ENCODE results near the gene MATCAP1.

The MATCAP1 gene

GRCh38 chr16:67141391-67141790, 42.4 kb downstream of the MATCAP1 start:
- ChIA-PET CTCF (interaction anchor here (0.6 to 3.4 kb wide), 12 partner anchors 9 to 125 kb away, joined by 3 to 19 read pairs (median 4); partner anchors contain the start of gene B3GNT9), POLR2A (no interaction called here)
- Histone ChIP-seq H3K27me3 (replicated peaks in 2 of 5; ENCODE audit: control insufficient read depth in 4 of 5, insufficient read depth in 5 of 5, low read length in 4 of 5) (no peaks in the 10 kb centered on the region), H3K27ac (ENCODE audit: insufficient read depth in 1 of 2, low read depth in 1 of 2, low read length in 2 of 2, poor library complexity in 1 of 2, severe bottlenecking in 2 of 2) (no peak overlapping the region), H3K36me3 (ENCODE audit: control insufficient read depth in 4 of 4, insufficient read depth in 4 of 4, low read length in 3 of 4) (peaks cover 23 to 88% (median 67%) of the 10 kb centered on the region in 4 experiments), H3K4me1 (ENCODE audit: control extremely low read depth in 1 of 4, control insufficient read depth in 4 of 4, insufficient read depth in 4 of 4, low read length in 3 of 4) (peaks cover 0 to 3% (median 0%) of the 10 kb centered on the region in 4 experiments), H3K9me3 (ENCODE audit: control extremely low read depth in 1 of 5, control insufficient read depth in 4 of 5, insufficient read depth in 2 of 5, low read depth in 1 of 5, low read length in 4 of 5) (no peaks in the 10 kb centered on the region), H3K4me3 (ENCODE audit: control insufficient read depth in 1 of 7, extremely low read depth in 1 of 7, insufficient read depth in 4 of 7, low read depth in 2 of 7, low read length in 6 of 7) (no peak overlapping the region)
- DNase-seq: no peak
- WGBS (ENCODE audit: insufficient coverage): over 99% methylated on average over 10 of the region's 13 CpGs

GRCh38 chr16:67137605-67138004, 46.2 kb downstream of the MATCAP1 start:
- Histone ChIP-seq H3K27ac (ENCODE audit: insufficient read depth in 1 of 2, low read depth in 1 of 2, low read length in 2 of 2, poor library complexity in 1 of 2, severe bottlenecking in 2 of 2) (no peak overlapping the region), H3K4me3 (ENCODE audit: control insufficient read depth in 1 of 7, extremely low read depth in 1 of 7, insufficient read depth in 4 of 7, low read depth in 2 of 7, low read length in 6 of 7) (no peak overlapping the region), H3K9me3 (ENCODE audit: control extremely low read depth in 1 of 5, control insufficient read depth in 4 of 5, insufficient read depth in 2 of 5, low read depth in 1 of 5, low read length in 4 of 5) (no peaks in the 10 kb centered on the region), H3K27me3 (replicated peaks in 2 of 5; ENCODE audit: control insufficient read depth in 4 of 5, insufficient read depth in 5 of 5, low read length in 4 of 5) (no peaks in the 10 kb centered on the region), H3K36me3 (ENCODE audit: control insufficient read depth in 4 of 4, insufficient read depth in 4 of 4, low read length in 3 of 4) (peaks cover 22 to 82% (median 57%) of the 10 kb centered on the region in 4 experiments), H3K4me1 (ENCODE audit: control extremely low read depth in 1 of 4, control insufficient read depth in 4 of 4, insufficient read depth in 4 of 4, low read length in 3 of 4) (peaks cover 0 to 3% (median 0%) of the 10 kb centered on the region in 4 experiments)
- no peak for DNase-seq
- POLR2A ChIA-PET: no interaction called here
- WGBS (ENCODE audit: insufficient coverage): 50% methylated on average over 2 of the region's 3 CpGs
- CTCF ChIA-PET: interaction anchor here (1.1 to 2.1 kb wide), 4 partner anchors 8 to 34 kb away, joined by 3 to 11 read pairs (median 6); no protein-coding TSS in a partner anchor

GRCh38 chr16:67129422-67129821, 54.3 kb downstream of the MATCAP1 start:
- no peak overlapping the region for H3K27ac ChIP-seq (ENCODE audit: insufficient read depth in 1 of 2, low read depth in 1 of 2, low read length in 2 of 2, poor library complexity in 1 of 2, severe bottlenecking in 2 of 2)
- WGBS (ENCODE audit: insufficient coverage): 96% methylated on average over 2 of the region's 3 CpGs
- POLR2A ChIA-PET: no interaction called here

GRCh38 chr16:67128887-67129286, 54.9 kb downstream of the MATCAP1 start:
- H3K36me3 ChIP-seq (ENCODE audit: control insufficient read depth in 4 of 4, insufficient read depth in 4 of 4, low read length in 3 of 4): peaks cover 12 to 68% (median 41%) of the 10 kb centered on the region in 4 experiments
- CTCF ChIA-PET: interaction anchor here (0.8 to 7.4 kb wide), 7 partner anchors 9 to 117 kb away, joined by 3 to 37 read pairs (median 7); partner anchors contain the start of gene B3GNT9
- no peak overlapping the region for H3K4me3 ChIP-seq (ENCODE audit: control insufficient read depth in 1 of 7, extremely low read depth in 1 of 7, insufficient read depth in 4 of 7, low read depth in 2 of 7, low read length in 6 of 7)
- POLR2A ChIA-PET: no interaction called here
- H3K27ac ChIP-seq (ENCODE audit: insufficient read depth in 1 of 2, low read depth in 1 of 2, low read length in 2 of 2, poor library complexity in 1 of 2, severe bottlenecking in 2 of 2): no peak overlapping the region
- H3K9me3 ChIP-seq (ENCODE audit: control extremely low read depth in 1 of 5, control insufficient read depth in 4 of 5, insufficient read depth in 2 of 5, low read depth in 1 of 5, low read length in 4 of 5): no peaks in the 10 kb centered on the region
- no peak for DNase-seq
- WGBS (ENCODE audit: insufficient coverage): 100% methylated on average over 2 of the region's 3 CpGs
- H3K27me3 ChIP-seq (replicated peaks in 2 of 5; ENCODE audit: control insufficient read depth in 4 of 5, insufficient read depth in 5 of 5, low read length in 4 of 5): no peaks in the 10 kb centered on the region
- H3K4me1 ChIP-seq (ENCODE audit: control extremely low read depth in 1 of 4, control insufficient read depth in 4 of 4, insufficient read depth in 4 of 4, low read length in 3 of 4): no peaks in the 10 kb centered on the region

More at GRCh38 chr16:67129422-67129821, 54.3 kb downstream of the MATCAP1 start:
- CTCF ChIA-PET: interaction anchor here (0.8 to 7.4 kb wide), 7 partner anchors 9 to 118 kb away, joined by 3 to 37 read pairs (median 7); partner anchors contain the start of gene B3GNT9
- no peak for DNase-seq
- no peaks in the 10 kb centered on the region for H3K27me3 ChIP-seq (replicated peaks in 2 of 5; ENCODE audit: control insufficient read depth in 4 of 5, insufficient read depth in 5 of 5, low read length in 4 of 5)
- no peaks in the 10 kb centered on the region for H3K4me1 ChIP-seq (ENCODE audit: control extremely low read depth in 1 of 4, control insufficient read depth in 4 of 4, insufficient read depth in 4 of 4, low read length in 3 of 4)
- H3K36me3 ChIP-seq (ENCODE audit: control insufficient read depth in 4 of 4, insufficient read depth in 4 of 4, low read length in 3 of 4): peaks cover 13 to 68% (median 41%) of the 10 kb centered on the region in 4 experiments
- no peak overlapping the region for H3K4me3 ChIP-seq (ENCODE audit: control insufficient read depth in 1 of 7, extremely low read depth in 1 of 7, insufficient read depth in 4 of 7, low read depth in 2 of 7, low read length in 6 of 7)
- no peaks in the 10 kb centered on the region for H3K9me3 ChIP-seq (ENCODE audit: control extremely low read depth in 1 of 5, control insufficient read depth in 4 of 5, insufficient read depth in 2 of 5, low read depth in 1 of 5, low read length in 4 of 5)

GRCh38 chr16:67128417-67128816, 55.3 kb downstream of the MATCAP1 start:
- CTCF ChIA-PET: interaction anchor here (0.8 to 7.4 kb wide), 5 partner anchors 10 to 117 kb away, joined by 3 to 37 read pairs (median 7); partner anchors contain the start of gene B3GNT9

More at GRCh38 chr16:67128417-67128816, 55.3 kb downstream of the MATCAP1 start:
- no peaks in the 10 kb centered on the region for H3K4me1 ChIP-seq (ENCODE audit: control extremely low read depth in 1 of 4, control insufficient read depth in 4 of 4, insufficient read depth in 4 of 4, low read length in 3 of 4)
- POLR2A ChIA-PET: no interaction called here
- no peak overlapping the region for H3K27ac ChIP-seq (ENCODE audit: insufficient read depth in 1 of 2, low read depth in 1 of 2, low read length in 2 of 2, poor library complexity in 1 of 2, severe bottlenecking in 2 of 2)
- no peaks in the 10 kb centered on the region for H3K27me3 ChIP-seq (replicated peaks in 2 of 5; ENCODE audit: control insufficient read depth in 4 of 5, insufficient read depth in 5 of 5, low read length in 4 of 5)
- DNase-seq: no peak
- no peak overlapping the region for H3K4me3 ChIP-seq (ENCODE audit: control insufficient read depth in 1 of 7, extremely low read depth in 1 of 7, insufficient read depth in 4 of 7, low read depth in 2 of 7, low read length in 6 of 7)
- H3K36me3 ChIP-seq (ENCODE audit: control insufficient read depth in 4 of 4, insufficient read depth in 4 of 4, low read length in 3 of 4): peaks cover 14 to 68% (median 42%) of the 10 kb centered on the region in 4 experiments
- no peaks in the 10 kb centered on the region for H3K9me3 ChIP-seq (ENCODE audit: control extremely low read depth in 1 of 5, control insufficient read depth in 4 of 5, insufficient read depth in 2 of 5, low read depth in 1 of 5, low read length in 4 of 5)

Data from common myeloid progenitor, CD34-positive (primary cell).